OCI-LY7 (cell line): ENCODE results near the gene RRP7A.
"Not testable (repeated sequence)": the region's sequence is repeated elsewhere in the genome, so short reads cannot be mapped to it uniquely, and the experiment has no call there.

ENCODE experiments used
- EZH2phosphoT487 ChIP-seq: fragments of 200-600 bp; sonication (generic); IDR thresholded peaks from 2 replicates; pipeline ENCODE4 v1.6.1; 2018; ENCODE audit warnings: low read depth, borderline replicate concordance, mild to moderate bottlenecking, mixed run types, antibody characterized with exemption, low read length, moderate library complexity, mixed read lengths
- TF ChIP-seq, protein P1 (sequence below): fragments of 200-600 bp; sonication (generic); conservative IDR thresholded peaks from 2 replicates; pipeline ENCODE4 v1.5.1; 2014; ENCODE audit warnings: mild to moderate bottlenecking, antibody characterized with exemption, low read length, moderate library complexity, mixed read lengths

DNA sequence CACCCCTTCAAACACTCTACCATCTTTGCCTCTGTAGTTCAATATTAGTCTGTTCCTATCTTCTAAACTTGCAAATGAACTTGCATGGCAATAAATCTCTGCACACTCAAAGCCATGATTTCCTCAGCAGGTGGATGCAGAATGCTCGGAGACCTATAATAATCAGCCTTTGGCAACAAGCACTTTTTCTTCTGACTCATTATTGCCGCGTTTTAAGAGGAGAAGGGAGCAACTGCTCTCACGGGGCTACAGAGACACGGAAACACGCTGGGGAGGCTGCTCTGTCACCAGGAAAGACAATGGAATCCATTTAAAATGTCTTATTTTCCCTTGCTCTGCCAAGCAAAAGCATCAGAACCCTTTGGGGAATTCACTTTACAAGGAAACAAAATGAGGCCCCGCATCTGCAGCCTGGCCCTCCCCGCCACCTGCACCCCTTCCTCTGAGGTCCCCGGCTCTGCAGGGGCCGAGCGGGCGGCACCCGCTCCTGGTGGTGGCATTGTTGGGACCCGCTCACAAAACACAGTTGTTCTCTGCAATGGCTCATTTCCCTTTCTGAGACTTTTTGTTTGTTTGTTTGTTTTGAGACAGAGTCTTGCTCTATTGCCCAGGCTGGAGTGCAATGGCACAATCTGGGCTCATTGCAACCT is 15.6 kb upstream of the RRP7A start:
- TF ChIP-seq, protein P1, sequence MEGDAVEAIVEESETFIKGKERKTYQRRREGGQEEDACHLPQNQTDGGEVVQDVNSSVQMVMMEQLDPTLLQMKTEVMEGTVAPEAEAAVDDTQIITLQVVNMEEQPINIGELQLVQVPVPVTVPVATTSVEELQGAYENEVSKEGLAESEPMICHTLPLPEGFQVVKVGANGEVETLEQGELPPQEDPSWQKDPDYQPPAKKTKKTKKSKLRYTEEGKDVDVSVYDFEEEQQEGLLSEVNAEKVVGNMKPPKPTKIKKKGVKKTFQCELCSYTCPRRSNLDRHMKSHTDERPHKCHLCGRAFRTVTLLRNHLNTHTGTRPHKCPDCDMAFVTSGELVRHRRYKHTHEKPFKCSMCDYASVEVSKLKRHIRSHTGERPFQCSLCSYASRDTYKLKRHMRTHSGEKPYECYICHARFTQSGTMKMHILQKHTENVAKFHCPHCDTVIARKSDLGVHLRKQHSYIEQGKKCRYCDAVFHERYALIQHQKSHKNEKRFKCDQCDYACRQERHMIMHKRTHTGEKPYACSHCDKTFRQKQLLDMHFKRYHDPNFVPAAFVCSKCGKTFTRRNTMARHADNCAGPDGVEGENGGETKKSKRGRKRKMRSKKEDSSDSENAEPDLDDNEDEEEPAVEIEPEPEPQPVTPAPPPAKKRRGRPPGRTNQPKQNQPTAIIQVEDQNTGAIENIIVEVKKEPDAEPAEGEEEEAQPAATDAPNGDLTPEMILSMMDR: not testable (repeated sequence)
- TF ChIP-seq EZH2phosphoT487: not testable (repeated sequence)
